ENCODE measurements around the gene PLXNA2. TPM values are rescaled to one million over a fixed set of nuclear protein-coding genes. Genes with fewer than 3 reads are reported as not detected.

PLXNA2 gene
- polyA plus RNA-seq, 2 of the 4 experiments (the other 2 are of a cell fraction), result 0.36 to 0.87 TPM

- TF ChIP-seq, protein P1, sequence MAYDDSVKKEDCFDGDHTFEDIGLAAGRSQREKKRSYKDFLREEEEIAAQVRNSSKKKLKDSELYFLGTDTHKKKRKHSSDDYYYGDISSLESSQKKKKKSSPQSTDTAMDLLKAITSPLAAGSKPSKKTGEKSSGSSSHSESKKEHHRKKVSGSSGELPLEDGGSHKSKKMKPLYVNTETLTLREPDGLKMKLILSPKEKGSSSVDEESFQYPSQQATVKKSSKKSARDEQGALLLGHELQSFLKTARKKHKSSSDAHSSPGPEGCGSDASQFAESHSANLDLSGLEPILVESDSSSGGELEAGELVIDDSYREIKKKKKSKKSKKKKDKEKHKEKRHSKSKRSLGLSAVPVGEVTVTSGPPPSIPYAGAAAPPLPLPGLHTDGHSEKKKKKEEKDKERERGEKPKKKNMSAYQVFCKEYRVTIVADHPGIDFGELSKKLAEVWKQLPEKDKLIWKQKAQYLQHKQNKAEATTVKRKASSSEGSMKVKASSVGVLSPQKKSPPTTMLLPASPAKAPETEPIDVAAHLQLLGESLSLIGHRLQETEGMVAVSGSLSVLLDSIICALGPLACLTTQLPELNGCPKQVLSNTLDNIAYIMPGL (CRISPR knock-in tag; IDR thresholded peaks at IDR 0.05; ENCODE audit: borderline replicate concordance), result no peak
Observed at GRCh38 chr1:208047476-208047934, 196.7 kb downstream of the PLXNA2 start (continued).

DNA sequence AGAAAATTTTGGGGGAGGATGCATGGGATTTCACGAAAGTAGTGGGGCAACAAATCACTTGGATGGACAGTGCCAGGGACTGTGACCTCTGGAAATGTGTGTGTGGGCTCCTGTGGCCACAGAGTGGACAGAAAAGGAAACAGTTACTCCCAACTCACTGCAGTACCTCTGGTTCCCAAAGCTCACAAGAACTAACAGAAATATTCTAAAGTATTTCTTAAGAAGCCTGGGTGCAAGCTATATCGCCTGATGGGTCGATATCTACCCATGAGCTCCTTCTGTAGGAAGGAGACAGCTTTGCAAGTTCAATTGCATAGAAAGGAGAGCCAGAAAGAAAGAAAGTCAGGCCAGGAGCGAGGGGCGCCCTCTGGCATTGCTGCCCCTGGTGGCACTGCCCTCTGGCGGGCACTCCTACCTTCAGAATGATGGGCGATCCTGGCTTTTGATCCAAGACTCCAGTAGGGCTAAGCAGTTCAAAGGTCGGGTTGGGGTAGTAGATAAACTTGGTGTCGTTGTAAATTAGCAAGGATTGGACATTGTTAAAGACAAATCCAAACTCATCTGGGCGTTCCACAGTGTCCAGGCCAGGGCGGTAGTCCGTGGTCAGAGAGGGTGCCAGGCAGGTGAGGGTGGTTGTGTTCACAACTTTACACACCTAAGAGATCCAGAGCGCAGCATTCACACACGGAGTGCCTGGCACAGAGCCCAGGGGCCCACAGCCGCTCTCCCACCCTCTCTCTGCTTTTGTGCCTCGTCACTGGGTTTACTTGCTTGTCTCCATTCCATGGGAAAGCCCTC is 198.5 kb downstream of the PLXNA2 start:
- ChIA-PET CTCF (interaction anchor here (0.6 to 3.6 kb wide), 13 partner anchors 10 to 201 kb away, joined by 3 to 20 read pairs (median 5); no protein-coding TSS in a partner anchor), POLR2A (interaction anchor here (0.6 kb wide), 1 partner anchor 224 kb away, joined by 3 read pairs; no protein-coding TSS in a partner anchor)
- FAIRE-seq, result no peak
- DNase-seq (ENCODE audit: low read depth in 1 of 2, low spot score in 1 of 2), result peak; percentile 20 to 52
- H3K4me2 ChIP-seq, result no peak overlapping the region
- no peaks in the 10 kb centered on the region; the same call in 2 of the 3 replicates for H3K4me1 ChIP-seq
- no peaks in the 10 kb centered on the region for H3K9me3 ChIP-seq
- WGBS (ENCODE audit: missing lambda C conversion rate), result 65% methylated on average over 16 of the region's 16 CpGs
- no peak overlapping the region for H3K4me3 ChIP-seq
- no peak overlapping the region for H3K27ac ChIP-seq
- peak; percentile 71 to 86 for ATAC-seq
- TF ChIP-seq SMC3 (IDR thresholded peaks at IDR 0.05) (peak; percentile 26; the same call in 1 of the 3 replicates), JUNB (IDR thresholded peaks at IDR 0.05) (no peak), RARB (CRISPR knock-in tag; IDR thresholded peaks at IDR 0.05) (no peak), RAD21 (conservative IDR thresholded peaks at IDR 0.05 in 1 of 2, IDR thresholded peaks at IDR 0.05 in 1 of 2) (peak; percentile 23 to 30; a peak in 2 of 5 replicates), FOSL2 (IDR thresholded peaks at IDR 0.05) (no peak), FOSL2 (CRISPR knock-in tag; IDR thresholded peaks at IDR 0.05) (no peak)
- TF ChIP-seq, protein P2, sequence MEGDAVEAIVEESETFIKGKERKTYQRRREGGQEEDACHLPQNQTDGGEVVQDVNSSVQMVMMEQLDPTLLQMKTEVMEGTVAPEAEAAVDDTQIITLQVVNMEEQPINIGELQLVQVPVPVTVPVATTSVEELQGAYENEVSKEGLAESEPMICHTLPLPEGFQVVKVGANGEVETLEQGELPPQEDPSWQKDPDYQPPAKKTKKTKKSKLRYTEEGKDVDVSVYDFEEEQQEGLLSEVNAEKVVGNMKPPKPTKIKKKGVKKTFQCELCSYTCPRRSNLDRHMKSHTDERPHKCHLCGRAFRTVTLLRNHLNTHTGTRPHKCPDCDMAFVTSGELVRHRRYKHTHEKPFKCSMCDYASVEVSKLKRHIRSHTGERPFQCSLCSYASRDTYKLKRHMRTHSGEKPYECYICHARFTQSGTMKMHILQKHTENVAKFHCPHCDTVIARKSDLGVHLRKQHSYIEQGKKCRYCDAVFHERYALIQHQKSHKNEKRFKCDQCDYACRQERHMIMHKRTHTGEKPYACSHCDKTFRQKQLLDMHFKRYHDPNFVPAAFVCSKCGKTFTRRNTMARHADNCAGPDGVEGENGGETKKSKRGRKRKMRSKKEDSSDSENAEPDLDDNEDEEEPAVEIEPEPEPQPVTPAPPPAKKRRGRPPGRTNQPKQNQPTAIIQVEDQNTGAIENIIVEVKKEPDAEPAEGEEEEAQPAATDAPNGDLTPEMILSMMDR (IDR thresholded peaks at IDR 0.05), result peak; percentile 57

DNA sequence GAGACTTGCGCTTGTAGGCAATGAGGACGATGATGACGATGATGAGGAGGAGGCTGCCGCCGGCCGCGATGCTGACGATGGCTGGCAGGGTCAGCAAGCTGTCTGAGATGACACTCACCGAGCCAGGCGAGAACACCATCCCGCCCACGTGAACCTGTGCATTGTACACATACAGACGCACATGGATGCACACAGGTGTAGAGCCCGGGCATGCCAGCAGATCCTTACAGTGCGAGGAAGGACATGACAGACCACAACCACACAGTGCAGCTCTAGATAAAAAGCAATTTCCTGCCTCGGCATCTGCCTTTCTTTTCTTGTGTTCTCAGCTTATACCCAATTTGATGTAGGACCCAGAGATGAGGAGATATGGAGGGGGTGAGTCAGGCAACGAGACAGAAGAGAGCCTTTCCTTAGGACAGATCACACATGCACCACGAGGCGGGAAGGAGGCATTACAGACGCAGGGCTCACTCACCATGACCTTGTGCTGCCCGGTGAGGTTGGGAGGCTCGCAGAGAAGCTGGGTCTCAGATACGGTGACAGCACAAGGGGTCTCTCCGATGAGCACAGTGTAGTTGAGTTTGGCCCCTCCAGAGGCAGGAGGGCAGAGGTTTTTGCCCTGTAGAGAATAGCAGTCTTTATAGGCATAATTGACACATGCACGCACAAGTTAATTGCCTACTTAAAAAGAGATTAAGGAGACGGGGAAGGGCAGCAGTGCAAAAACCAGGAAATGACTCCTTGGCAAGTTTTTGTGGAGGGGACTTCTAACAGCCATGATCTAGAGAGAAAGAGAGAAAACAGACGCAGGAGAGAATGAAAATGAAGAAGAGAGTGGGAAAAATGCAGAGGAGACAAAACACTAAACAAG is 199.4 kb downstream of the PLXNA2 start:
- ATAC-seq (no peak), FAIRE-seq (no peak), DNase-seq (ENCODE audit: low read depth in 1 of 2, low spot score in 1 of 2) (no peak)
- TF ChIP-seq PBX3 (IDR thresholded peaks at IDR 0.05), result no peak
- no peak for TF ChIP-seq BHLHE40 (IDR thresholded peaks at IDR 0.05; ENCODE audit: low read depth, low read length)
- TF ChIP-seq, protein P3, sequence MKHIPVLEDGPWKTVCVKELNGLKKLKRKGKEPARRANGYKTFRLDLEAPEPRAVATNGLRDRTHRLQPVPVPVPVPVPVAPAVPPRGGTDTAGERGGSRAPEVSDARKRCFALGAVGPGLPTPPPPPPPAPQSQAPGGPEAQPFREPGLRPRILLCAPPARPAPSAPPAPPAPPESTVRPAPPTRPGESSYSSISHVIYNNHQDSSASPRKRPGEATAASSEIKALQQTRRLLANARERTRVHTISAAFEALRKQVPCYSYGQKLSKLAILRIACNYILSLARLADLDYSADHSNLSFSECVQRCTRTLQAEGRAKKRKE (CRISPR knock-in tag; IDR thresholded peaks at IDR 0.05; ENCODE audit: low read depth), result no peak
- TF ChIP-seq HDAC2 (IDR thresholded peaks at IDR 0.05), result no peak
- TF ChIP-seq EHF (CRISPR knock-in tag; IDR thresholded peaks at IDR 0.05), result no peak
- no peak for TF ChIP-seq JUN (IDR thresholded peaks at IDR 0.05)
- no peak for TF ChIP-seq PHF8 (IDR thresholded peaks at IDR 0.05; ENCODE audit: borderline replicate concordance, low read depth)
- no peak for TF ChIP-seq TFCP2L1 (CRISPR knock-in tag; IDR thresholded peaks at IDR 0.05)
- TF ChIP-seq RNF2 (IDR thresholded peaks at IDR 0.05; ENCODE audit: borderline replicate concordance, low read depth), result no peak
- H3K4me2 ChIP-seq, result no peak overlapping the region
- H3K27ac ChIP-seq, result no peak overlapping the region
- WGBS (ENCODE audit: missing lambda C conversion rate), result 81% methylated on average over 27 of the region's 27 CpGs
- no peak overlapping the region for H3K4me3 ChIP-seq
- ChIA-PET CTCF (interaction anchor here (0.6 to 3.6 kb wide), 13 partner anchors 11 to 202 kb away, joined by 3 to 20 read pairs (median 5); no protein-coding TSS in a partner anchor), POLR2A (no interaction called here)
- H3K9me3 ChIP-seq, result no peaks in the 10 kb centered on the region
- no peaks in the 10 kb centered on the region; the same call in 2 of the 3 replicates for H3K4me1 ChIP-seq
